Activated B cell treated with CpG ODN at 0.5 μM for 24 hours (primary cell): ENCODE results near the gene CPEB1. TPM values are rescaled to one million over a fixed set of nuclear protein-coding genes. Genes with fewer than 3 reads are reported as not detected.

Experiments
- ATAC-seq: fragments of 200-7000 bp; cut with Tn5 transposase; one replicate; pipeline ENCODE4 v1.10.0; 2021; ENCODE audit warnings: low read depth, mild to moderate bottlenecking, moderate library complexity
- CTCF ChIA-PET: fragments of 350-600 bp; sonication (Branson Sonifier 250); formaldehyde crosslinking; loops from one replicate; lab custom pipeline; 2021; ENCODE audit warnings: antibody characterized with exemption; lab: Charles Lee
- POLR2A ChIA-PET: fragments of 350-600 bp; sonication (Branson Sonifier 250); formaldehyde crosslinking; loops from one replicate; lab custom pipeline; 2021; ENCODE audit warnings: antibody characterized with exemption; lab: Charles Lee
- DNase-seq: peaks from one replicate; pipeline ENCODE4 v3.0.0; 2022
- H3K27ac Mint-ChIP-seq: one replicate; pipeline ENCODE4 v1.8.0; 2020; ENCODE audit warnings: mixed read lengths
- H3K27me3 Mint-ChIP-seq: one replicate; pipeline ENCODE4 v1.8.0; 2021; ENCODE audit warnings: mixed read lengths
- H3K36me3 Mint-ChIP-seq: one replicate; pipeline ENCODE4 v1.8.0; 2021; ENCODE audit warnings: low read depth, mixed read lengths
- H3K4me1 Mint-ChIP-seq: one replicate; pipeline ENCODE4 v1.8.0; 2021; ENCODE audit warnings: mixed read lengths
- H3K4me3 Mint-ChIP-seq: one replicate; pipeline ENCODE4 v1.8.0; 2020; ENCODE audit warnings: mild to moderate bottlenecking, mixed read lengths
- H3K9me3 Mint-ChIP-seq: one replicate; pipeline ENCODE4 v1.8.0; 2020; ENCODE audit warnings: mixed read lengths
- CTCF ChIP-seq: fragments of 200-600 bp; IDR thresholded peaks from one replicate; pipeline ENCODE4 v1.8.0; 2022; ENCODE audit warnings: antibody characterized with exemption, mild to moderate bottlenecking
- intact Hi-C: fragments of 100-400 bp; cut with micrococcal nuclease; formaldehyde crosslinking; loops from one replicate; pipeline ENCODE4 v1.15.1; 2024
- total RNA-seq: library from RNA; stranded (reverse); gene quantifications from 2 replicates; pipeline ENCODE4 v1.2.3, GENCODE V29; 2022

CPEB1 gene
- total RNA-seq, 1 donor from 2014 or later, result not detected

DNA sequence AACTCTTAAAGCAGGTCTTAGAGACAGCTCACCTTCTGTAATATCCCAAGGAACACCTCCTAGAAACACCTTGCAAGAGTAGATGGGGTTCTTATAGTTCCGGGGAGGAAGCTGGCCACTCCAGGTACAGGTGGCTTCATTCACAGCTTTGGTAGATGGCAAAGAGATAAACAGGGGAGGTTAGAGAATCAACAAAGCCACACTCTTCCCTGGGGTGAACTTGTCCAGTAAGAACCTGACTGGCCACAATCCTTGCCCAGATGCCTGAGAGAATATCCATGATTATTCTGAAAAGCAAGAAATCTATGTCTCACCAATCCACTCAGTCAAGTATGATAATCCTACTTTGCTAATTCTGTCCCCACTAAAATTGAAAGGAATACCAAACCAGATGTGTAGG is 93.3 kb downstream of the CPEB1 start:
- intact Hi-C loops, result no loop called here
- ATAC-seq, result no peak
- POLR2A ChIA-PET, result interaction anchor here (1.0 kb wide), 1 partner anchor 14 kb away, joined by 3 read pairs; the partner anchor contains the start of gene RPS17

GRCh38 chr15:82552861-82553260 is 94.3 kb downstream of the CPEB1 start:
- Mint-ChIP-seq H3K27me3 (peaks cover 2% of the 10 kb centered on the region), H3K36me3 (no peaks in the 10 kb centered on the region), H3K4me1 (peaks cover 4% of the 10 kb centered on the region), H3K9me3 (no peaks in the 10 kb centered on the region), H3K27ac (no peak overlapping the region), H3K4me3 (no peak overlapping the region)
- DNase-seq (no peak), ATAC-seq (no peak)
- POLR2A ChIA-PET, result interaction anchor here (1.0 kb wide), 1 partner anchor 13 kb away, joined by 3 read pairs; the partner anchor contains the start of gene RPS17
- TF ChIP-seq CTCF, result no peak
- CTCF ChIA-PET, result interaction anchor here (1.4 kb wide), 1 partner anchor 22 kb away, joined by 4 read pairs; no protein-coding TSS in a partner anchor
- intact Hi-C loops, result no loop called here

More for the DNA sequence above, 93.3 kb downstream of the CPEB1 start:
- peaks cover 4% of the 10 kb centered on the region for H3K4me1 Mint-ChIP-seq
- CTCF ChIA-PET, result interaction anchor here (1.4 kb wide), 1 partner anchor 23 kb away, joined by 4 read pairs; no protein-coding TSS in a partner anchor
- H3K36me3 Mint-ChIP-seq, result no peaks in the 10 kb centered on the region
- H3K9me3 Mint-ChIP-seq, result no peaks in the 10 kb centered on the region
- no peak overlapping the region for H3K4me3 Mint-ChIP-seq
- no peak for DNase-seq
- H3K27me3 Mint-ChIP-seq, result peaks cover 2% of the 10 kb centered on the region
- no peak overlapping the region for H3K27ac Mint-ChIP-seq
- TF ChIP-seq CTCF, result no peak

GRCh38 chr15:82551646-82552247 is 95.4 kb downstream of the CPEB1 start:
- no peaks in the 10 kb centered on the region for H3K36me3 Mint-ChIP-seq
- H3K9me3 Mint-ChIP-seq, result no peaks in the 10 kb centered on the region
- no peak for DNase-seq
- ATAC-seq, result no peak
- no peak for TF ChIP-seq CTCF
- CTCF ChIA-PET, result no interaction called here
- H3K4me3 Mint-ChIP-seq, result no peak overlapping the region
- peaks cover 3% of the 10 kb centered on the region for H3K27me3 Mint-ChIP-seq
- H3K27ac Mint-ChIP-seq, result no peak overlapping the region
- H3K4me1 Mint-ChIP-seq, result peaks cover 4% of the 10 kb centered on the region
- POLR2A ChIA-PET, result no interaction called here
- intact Hi-C loops, result no loop called here

- intact Hi-C loops, result no loop called here
- Mint-ChIP-seq H3K4me3 (no peak overlapping the region), H3K4me1 (peaks cover 4% of the 10 kb centered on the region), H3K27ac (no peak overlapping the region), H3K36me3 (no peaks in the 10 kb centered on the region), H3K27me3 (peaks cover 6% of the 10 kb centered on the region), H3K9me3 (no peaks in the 10 kb centered on the region)
- ATAC-seq, result no peak
- ChIA-PET POLR2A (interaction anchor here (1.2 kb wide), 1 partner anchor 8 kb away, joined by 4 read pairs; the partner anchor contains the start of gene RPS17), CTCF (no interaction called here)
- TF ChIP-seq CTCF, result no peak
- no peak for DNase-seq
Measured at GRCh38 chr15:82549199-82549665, 97.9 kb downstream of the CPEB1 start.

DNA sequence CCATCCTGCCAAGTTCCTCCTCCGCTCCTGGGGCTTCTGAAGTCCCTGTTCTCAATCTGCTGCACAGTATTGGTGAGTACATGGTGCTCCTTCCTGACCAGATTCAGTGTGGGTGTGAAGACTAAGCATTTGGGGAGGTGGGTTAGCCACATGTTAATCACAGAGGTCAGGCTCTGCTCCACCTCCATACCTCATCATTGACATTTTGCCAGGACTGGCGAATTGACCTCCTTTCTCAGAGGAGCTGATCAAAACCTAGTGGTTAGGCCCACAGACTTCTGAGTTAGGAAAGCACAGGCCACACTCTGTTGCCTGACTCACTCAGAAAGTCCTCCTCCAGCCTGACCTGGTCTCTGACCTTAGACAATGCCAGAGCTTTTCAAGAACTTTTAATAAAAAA is 98.5 kb downstream of the CPEB1 start:
- ChIA-PET POLR2A (interaction anchor here (1.2 kb wide), 1 partner anchor 8 kb away, joined by 4 read pairs; the partner anchor contains the start of gene RPS17), CTCF (interaction anchor here (1.2 kb wide), 1 partner anchor 18 kb away, joined by 3 read pairs; no protein-coding TSS in a partner anchor)
- no peak for TF ChIP-seq CTCF
- Mint-ChIP-seq H3K4me1 (peaks cover 4% of the 10 kb centered on the region), H3K27ac (no peak overlapping the region), H3K27me3 (peaks cover 6% of the 10 kb centered on the region), H3K4me3 (no peak overlapping the region), H3K36me3 (no peaks in the 10 kb centered on the region), H3K9me3 (no peaks in the 10 kb centered on the region)
- intact Hi-C loops, result no loop called here
- DNase-seq, result no peak
- ATAC-seq, result no peak
